Umbilical cord (tissue), 2 donors: ENCODE results near the gene SP1. TPM values are rescaled to one million over a fixed set of nuclear protein-coding genes. Genes with fewer than 3 reads are reported as not detected.
"Not testable (repeated sequence)": the region's sequence is repeated elsewhere in the genome, so short reads cannot be mapped to it uniquely, and the experiment has no call there.

ENCODE experiments used
- DNase-seq: peaks from one replicate; pipeline ENCODE4 v3.0.0-alpha.2; 2015; ENCODE audit warnings: low spot score
- total RNA-seq: library from RNA; depleted of rRNA; stranded (reverse); fragments of >200 nt; gene quantifications from one replicate; pipeline ENCODE4 v1.2.3, GENCODE V29; 2014; ENCODE audit warnings: low replicate concordance; ENCODE audit not compliant: insufficient read depth

The SP1 gene
- total RNA-seq, 1 donor from 2014 or later = 28.6 TPM

DNA sequence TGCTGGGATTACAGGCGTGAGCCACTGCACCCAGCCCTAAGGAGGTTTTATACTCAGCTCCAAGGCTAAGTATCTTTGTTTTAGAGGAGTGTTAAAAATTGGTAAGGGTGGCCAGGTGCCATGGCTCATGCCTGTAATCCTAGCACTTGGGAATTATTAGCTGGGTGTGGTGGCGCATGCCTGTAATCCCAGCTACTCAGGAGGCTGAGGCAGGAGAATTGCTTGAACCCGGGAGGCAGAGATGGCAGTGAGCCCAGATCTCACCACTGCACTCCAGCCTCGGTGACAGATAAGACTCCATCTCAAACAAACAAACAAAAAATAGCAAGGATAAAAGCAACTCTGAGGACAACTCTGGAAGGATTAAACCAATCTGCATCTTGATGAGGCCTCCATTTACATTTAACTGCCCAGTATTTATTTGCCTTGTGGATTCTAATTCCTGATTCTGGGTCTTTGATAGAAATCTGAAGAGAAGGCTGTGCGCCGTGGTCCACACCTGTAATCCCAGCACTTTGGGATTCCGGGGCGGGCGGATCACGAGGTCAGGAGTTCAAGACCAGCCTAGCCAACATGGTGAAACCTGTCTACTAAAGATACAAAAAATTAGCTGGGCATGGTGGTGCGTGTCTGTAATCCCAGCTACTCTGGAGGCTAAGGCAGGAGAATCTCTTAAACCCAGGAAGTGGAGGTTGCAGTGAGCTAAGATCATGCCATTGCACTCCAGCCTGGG, 64.8 kb downstream of the SP1 start:
- not testable (repeated sequence) for DNase-seq

DNA sequence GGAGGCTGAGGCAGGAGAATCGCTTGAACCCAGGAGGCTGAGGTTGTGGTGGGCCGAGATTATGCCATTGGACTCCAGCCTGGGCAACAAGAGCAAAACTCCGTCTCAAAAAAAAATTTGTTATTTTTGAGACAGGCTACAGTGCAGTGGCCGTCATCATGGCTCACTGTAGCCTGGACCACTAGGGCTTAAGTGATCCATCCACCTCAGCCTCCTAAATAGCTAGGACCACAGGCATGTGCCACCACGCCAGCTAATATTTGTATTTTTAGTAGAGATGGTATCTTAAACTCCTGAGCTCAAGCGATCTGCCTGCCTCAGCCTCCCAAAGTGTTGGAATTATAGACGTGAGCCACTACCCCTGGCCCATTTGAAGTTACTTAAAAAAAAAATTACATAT, 71.0 kb downstream of the SP1 start:
- no peak for DNase-seq

DNA sequence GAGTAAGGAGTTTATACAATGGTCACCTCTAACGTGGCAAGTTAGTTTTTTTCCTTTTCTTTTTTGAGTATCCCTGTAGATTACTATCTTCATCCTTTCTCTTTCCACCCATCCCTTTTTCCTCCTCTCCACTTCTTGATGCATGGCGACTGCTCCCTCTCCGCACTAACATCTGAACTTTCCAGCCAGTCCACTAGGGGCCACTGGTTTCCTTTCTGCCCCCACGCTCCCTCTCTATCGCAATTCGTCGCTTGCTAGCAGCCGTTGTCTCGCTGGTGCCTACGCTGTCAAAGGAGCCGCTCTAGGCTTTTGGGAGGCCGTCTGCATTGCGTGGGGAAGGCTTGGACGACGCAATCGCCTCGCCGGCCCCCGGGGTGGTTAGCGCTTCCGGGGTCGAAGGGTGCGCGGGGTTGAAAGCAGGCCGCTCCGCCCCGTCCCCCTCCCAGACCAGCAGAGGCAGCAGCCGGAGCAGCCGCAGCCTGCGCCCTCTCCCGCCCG, 71.7 kb downstream of the SP1 start, which contains the start of gene PCBP2:
TSS of gene PCBP2 (plus strand) at position 442 of the 498 bp plus-strand sequence. CDS start 2,699 bp downstream, outside the sequence.
- peak; percentile 100 for DNase-seq

DNA sequence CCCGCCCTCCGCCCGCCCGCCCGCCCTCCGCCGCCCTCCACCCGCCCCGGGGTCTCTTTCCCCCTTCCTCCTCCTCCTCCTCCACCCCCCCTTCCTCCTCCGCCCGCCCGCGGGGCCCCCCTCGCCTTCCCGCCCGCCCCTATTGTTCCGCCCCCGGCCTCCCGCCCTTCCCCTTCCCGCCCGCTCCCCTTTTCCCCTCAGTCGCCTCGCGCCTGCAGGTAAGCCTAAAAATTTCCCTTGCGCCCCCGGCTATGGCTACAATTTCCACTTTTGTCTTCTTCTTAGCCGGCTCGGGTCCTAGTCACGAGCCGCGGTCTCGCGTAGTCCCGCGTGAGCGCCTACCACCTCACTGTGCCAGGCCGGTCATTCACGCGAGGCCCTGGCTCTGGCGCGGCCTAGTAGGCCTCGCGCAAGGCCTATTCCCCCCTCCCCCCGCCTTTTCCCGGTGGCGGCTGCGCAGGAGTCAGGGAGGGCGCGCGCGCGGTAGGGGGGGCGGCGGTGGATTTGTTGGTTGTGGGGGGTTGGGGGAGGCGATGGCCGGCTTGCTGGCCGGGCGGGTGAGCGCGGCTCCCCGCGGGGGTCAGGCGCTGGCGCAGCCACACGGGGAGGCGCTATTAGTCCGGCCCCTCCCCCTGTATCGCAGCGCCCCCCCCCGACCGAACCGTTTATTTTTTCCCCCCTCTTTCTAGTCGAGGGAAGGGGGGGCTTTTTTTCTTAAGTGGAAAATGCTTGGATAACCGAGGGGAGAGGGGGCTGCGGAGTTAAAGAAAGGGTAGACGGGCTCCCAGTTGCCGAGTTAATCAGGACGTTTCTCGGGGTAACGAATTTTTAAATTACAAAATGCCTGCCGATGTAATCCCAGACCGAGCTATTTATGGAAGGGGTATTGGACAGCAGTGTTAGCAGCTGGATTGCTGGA, 72.4 kb downstream of the SP1 start:
- peak; percentile 86 for DNase-seq

DNA sequence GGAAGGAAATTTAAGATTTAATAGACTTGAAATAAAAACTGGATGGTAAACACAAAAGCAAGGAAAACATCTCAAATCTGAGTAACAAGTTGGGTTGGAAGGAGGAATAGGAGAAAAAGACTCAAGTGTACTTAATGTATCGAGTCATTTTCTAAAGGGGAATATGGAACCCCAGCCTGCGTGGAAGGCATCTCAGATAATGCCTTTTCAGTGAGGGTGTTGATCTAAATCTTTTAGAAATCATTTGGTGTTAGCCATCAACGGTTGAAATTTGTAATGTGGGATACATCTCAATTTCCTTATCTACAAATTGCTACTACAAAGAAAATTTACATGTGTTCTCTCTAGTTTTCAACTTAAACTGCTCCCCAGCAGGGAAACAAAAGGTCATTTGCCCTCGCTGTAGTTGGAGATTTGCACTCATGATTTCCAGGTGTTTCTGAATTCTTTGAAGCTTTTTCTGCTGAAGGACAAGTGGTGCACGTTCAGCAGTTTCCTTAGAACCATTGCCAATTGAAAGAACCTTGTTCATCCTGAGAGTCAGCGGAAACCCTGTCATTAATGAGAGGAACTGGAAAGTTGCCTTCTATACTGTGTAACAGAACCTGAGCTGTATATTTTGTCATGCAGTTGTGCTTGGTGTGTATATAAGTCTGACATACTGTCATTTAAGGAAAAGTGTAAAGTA, 74.1 kb downstream of the SP1 start:
- no peak for DNase-seq

DNA sequence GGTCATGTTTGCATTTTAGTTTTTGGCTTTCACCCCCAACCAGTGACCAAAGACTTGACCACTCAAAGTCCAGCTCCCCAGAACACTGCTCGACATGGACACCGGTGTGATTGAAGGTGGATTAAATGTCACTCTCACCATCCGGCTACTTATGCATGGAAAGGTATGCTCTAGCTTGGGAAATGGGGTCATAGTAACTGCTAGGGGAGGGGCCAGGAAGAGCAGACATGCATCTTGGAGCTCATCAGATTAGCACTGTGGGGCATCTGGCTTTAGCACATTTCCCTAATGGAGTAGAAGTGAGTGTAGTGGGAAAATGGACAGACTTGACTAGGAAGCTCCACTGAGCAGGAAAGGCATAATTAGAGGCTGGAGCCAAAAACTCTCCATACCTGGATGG, 74.7 kb downstream of the SP1 start:
- DNase-seq = no peak

DNA sequence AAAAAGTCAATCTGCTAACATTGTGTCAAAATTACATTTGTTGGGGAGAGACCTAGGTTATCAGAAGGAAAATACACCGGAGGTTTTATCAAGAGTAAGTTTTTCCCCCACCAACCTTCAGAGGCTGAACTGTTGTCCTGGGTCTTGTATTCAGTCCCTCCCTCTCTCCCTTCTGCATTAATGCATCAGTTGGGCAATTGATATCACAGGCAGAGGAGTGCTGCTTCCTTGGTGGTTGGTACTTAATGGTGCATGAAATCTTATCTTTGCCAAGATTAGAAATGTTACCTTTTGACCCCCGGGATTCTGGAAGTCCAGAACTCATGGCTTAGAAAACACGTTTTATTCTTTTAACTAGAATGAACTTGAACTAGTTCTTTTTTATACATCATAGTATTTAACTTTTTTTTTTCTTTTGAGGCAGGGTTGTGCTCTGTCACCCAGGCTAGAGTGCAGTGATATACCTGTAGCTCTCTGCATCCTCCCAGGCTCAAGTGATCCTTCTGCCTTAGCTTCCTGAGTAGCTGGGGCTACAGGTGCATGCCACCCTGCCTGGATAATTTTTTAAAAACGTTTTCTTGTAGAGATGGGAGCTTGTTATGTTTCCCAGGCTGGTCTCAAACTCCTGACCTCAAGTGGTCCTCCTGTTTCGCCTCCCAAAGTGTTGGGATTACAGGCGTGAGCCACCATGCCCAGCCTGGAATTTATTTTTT, 76.8 kb downstream of the SP1 start:
- no peak for DNase-seq

DNA sequence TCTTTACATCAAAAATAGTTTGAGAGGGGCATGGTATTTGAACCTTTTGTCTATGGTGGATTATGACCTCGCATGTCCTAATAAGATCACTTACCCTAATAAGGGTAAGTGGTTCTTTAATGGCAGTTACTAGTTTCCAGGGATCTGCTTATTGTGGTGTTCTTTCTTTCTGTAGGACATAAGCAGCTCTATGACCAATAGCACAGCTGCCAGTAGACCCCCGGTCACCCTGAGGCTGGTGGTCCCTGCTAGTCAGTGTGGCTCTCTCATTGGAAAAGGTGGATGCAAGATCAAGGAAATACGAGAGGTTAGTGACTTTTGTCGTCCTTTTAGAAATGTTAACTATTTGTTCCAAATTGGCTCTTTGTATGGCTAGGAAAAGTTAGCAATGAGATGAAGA, 79.1 kb downstream of the SP1 start:
- no peak for DNase-seq

DNA sequence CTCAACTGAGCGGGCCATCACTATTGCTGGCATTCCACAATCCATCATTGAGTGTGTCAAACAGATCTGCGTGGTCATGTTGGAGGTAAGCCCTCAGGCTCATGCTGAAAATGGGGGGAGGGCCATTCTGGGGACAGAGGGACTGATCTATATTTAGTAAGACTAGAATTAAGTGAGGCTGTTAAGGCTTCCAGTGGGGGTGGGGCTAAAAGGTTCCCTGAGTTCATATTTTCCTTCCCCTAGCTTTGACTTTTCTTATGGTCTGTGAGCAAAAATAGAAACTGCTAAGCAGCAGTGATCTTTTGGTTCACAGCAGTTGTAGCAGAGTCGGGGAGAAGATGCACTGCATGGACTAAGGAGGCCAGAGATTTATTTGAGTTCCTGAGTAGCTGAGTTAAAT, 81.1 kb downstream of the SP1 start:
- no peak for DNase-seq

DNA sequence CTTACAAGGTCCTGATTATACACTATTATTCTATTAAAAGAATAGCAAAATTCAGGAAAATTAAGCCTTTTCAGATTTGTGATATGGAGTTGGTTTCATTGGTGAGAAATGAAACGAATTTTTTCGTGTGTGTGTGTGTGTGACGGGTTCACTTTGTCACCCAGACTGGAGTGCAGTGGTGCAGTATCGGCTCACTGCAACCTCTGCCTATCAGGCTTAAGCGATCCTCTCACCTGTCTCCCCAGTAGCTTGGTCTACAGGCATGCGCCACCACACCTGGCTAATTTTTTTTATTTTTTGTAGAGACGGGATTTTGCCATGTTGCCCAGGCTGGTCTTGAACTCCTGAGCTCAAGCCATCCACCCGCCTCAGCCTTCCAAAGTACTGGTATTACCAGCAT, 81.6 kb downstream of the SP1 start:
- no peak for DNase-seq

DNA sequence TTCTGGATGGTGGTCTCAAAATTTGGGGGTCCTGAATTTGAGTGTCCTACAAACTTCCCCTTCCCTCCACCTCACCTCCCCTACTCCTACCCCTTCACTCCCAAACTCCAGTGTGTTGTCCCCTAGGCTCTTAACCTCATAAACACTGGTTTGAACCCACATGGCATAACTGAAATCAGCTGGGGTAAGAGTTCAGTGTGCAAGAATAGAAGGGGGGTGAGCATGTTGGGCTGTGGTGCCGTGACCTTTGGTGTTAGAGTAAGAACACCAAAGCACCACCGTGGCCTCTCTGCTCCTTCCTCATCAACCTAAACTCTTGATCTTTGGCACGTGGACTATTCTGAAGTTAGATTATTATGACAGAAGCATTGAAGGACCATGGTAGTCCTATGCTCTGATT, 83.0 kb downstream of the SP1 start:
- no peak for DNase-seq

DNA sequence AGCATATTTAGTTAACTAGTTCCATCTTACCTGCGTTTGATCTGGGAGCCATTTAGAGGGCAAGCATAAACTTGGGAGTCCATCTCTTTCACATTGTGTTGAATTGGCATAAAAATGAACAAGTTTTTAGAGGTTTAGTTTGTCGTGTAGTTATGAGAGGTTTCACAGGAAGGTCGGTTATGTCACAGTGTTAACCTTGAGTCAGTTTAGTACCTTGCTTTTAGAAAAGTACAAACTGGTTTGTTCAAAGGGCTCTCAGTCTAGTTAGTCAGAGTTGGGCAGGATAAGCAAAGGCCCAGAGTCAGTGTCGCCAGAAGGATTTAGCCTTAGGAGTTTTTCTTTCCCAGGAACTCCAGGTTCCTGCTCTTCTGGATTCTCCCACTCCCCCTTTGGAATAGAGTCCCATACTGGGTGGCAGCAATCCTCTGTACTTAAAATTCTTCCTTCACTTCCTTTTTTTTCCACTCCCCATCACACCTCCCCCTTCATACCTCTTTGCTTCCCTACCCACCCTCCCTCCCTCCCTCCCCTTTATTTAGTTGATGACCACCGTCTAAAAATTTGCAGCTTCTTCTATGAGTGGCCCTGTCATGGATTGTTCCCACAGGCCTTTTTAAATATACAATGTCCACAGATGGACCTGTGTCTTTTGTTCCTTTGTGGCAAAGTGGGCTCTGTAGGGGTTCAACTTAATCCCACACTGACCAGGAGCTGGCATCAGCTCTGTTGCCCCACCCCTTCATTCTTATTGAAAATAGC, 84.0 kb downstream of the SP1 start:
- no peak for DNase-seq

DNA sequence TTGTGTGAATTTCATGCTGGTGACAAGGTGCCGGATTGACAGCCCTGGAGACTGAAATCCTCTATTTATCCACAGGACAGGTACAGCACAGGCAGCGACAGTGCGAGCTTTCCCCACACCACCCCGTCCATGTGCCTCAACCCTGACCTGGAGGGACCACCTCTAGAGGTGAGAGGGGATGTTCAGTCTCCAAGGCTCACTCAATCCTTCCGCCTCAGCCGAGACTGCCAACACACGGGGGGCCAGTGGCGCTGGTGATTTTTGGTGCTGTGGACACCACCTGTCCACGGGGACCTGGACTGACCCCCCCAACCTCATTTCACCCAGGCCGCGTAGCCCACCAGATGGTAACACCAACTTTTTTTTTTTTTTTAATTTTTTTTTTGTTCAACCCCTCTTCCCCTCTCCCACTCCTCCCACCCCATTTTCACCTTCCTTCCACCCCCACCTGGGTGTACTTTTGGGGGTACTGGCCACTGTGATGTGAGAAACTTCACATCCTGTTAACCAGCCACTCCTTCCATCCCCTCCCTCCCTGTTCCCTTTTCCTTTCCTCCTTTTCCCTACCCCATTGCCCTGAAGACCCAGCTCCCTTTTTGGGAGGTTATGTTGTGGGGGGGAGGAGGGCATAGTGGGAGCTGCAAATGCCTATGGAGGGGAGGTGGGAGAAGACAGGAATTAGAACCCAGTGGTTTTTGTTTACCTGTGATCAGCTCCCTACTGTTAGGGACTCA, 84.9 kb downstream of the SP1 start:
- no peak for DNase-seq

DNA sequence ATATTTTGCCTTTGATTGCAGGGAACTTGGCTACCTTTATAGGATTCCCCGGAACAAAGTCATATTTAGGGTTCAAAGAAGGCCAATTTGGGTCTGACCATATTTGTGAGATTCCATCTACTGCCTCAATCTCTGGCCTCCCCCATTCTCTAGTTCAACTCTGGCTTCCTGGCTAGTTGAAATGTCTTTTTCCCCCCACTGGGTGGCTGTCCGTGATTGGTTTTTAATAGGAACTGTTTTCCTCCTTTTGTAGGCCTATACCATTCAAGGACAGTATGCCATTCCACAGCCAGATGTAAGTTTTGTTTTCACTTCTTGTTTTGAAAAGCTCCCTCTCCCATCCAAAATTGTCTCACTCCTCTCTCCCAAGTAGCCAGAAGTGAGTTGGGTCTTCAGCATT, 85.7 kb downstream of the SP1 start:
- no peak for DNase-seq

Other genes with a start within 250 kb of the SP1 start
- 14.9 TPM for gene ZNF740, start 199.5 kb upstream of the SP1 start, total RNA-seq
- 11.1 TPM for gene CSAD, start 199.3 kb upstream of the SP1 start, total RNA-seq
- gene ITGB7, start 172.9 kb upstream of the SP1 start, total RNA-seq = not detected
- gene RARG, start 148.0 kb upstream of the SP1 start, total RNA-seq = 5.8 TPM
- 8.4 TPM for gene ESPL1, start 111.9 kb upstream of the SP1 start, total RNA-seq
- gene PFDN5, start 84.6 kb upstream of the SP1 start, total RNA-seq = 454 TPM
- gene MYG1, start 80.5 kb upstream of the SP1 start, total RNA-seq = 17.8 TPM
- 38.3 TPM for gene AAAS, start 58.6 kb upstream of the SP1 start, total RNA-seq
- gene SP7, start 43.8 kb upstream of the SP1 start, total RNA-seq = 0.24 TPM
- gene AMHR2, start 43.7 kb downstream of the SP1 start, total RNA-seq = not detected
- 26.0 TPM for gene PRR13, start 61.6 kb downstream of the SP1 start, total RNA-seq
- gene PCBP2, start 71.9 kb downstream of the SP1 start, total RNA-seq = 284 TPM
- 10.8 TPM for gene MAP3K12, start 119.3 kb downstream of the SP1 start, total RNA-seq
- gene TARBP2, start 121.1 kb downstream of the SP1 start, total RNA-seq = 21.7 TPM
- not detected for gene NPFF, start 127.3 kb downstream of the SP1 start, total RNA-seq
- gene ATF7, start 246.2 kb downstream of the SP1 start, total RNA-seq = 15.4 TPM